Trophoblast cell (in vitro differentiated cells and primary cell): ENCODE results near the gene C1orf74.

Source experiments
- DNase-seq, 2 donors: peaks; one replicate each; pipeline ENCODE4 v3.0.0-alpha.2; 2016
- H2AFZ ChIP-seq: 2 replicates; pipeline ENCODE4 v1.6.1; 2013; ENCODE audit warnings: low read length, moderate library complexity, mild to moderate bottlenecking; ENCODE audit not compliant: insufficient read depth, poor library complexity
- H2AK5ac ChIP-seq: 2 replicates; pipeline ENCODE4 v1.6.1; 2013; ENCODE audit warnings: mild to moderate bottlenecking, low read length
- H2BK120ac ChIP-seq: 2 replicates; pipeline ENCODE4 v1.6.1; 2013; ENCODE audit warnings: low read length, mild to moderate bottlenecking, moderate library complexity; ENCODE audit not compliant: insufficient read depth, poor library complexity
- H2BK12ac ChIP-seq: 2 replicates; pipeline ENCODE4 v1.6.1; 2013; ENCODE audit warnings: mild to moderate bottlenecking, low read length, moderate library complexity
- H2BK5ac ChIP-seq: 2 replicates; pipeline ENCODE4 v1.6.1; 2013; ENCODE audit warnings: low read length, low read depth, moderate library complexity, mild to moderate bottlenecking; ENCODE audit not compliant: poor library complexity
- H3K14ac ChIP-seq: 2 replicates; pipeline ENCODE4 v1.6.1; 2013; ENCODE audit warnings: mild to moderate bottlenecking, low read length
- H3K18ac ChIP-seq: 2 replicates; pipeline ENCODE4 v1.6.1; 2013; ENCODE audit warnings: mild to moderate bottlenecking, low read length
- H3K23ac ChIP-seq: 2 replicates; pipeline ENCODE4 v1.6.1; 2013; ENCODE audit warnings: low read length
- H3K27ac ChIP-seq: 2 replicates; pipeline ENCODE4 v1.5.1; 2013; ENCODE audit warnings: low read depth, mild to moderate bottlenecking, inconsistent platforms, low read length, moderate library complexity
- H3K27me3 ChIP-seq: 2 replicates; pipeline ENCODE4 v1.6.1; 2013; ENCODE audit warnings: inconsistent platforms, mild to moderate bottlenecking, low read length, moderate library complexity; ENCODE audit not compliant: insufficient read depth
- H3K36me3 ChIP-seq, 2 experiments: 1 replicate in 1 of 2; 2 replicates in 1 of 2; pipeline ENCODE4 v1.6.1; 2013; ENCODE audit warnings: low read length in 2 of 2, mild to moderate bottlenecking in 2 of 2, moderate library complexity in 1 of 2; ENCODE audit not compliant: insufficient read depth in 2 of 2, control insufficient read depth in 1 of 2
- H3K4ac ChIP-seq: 2 replicates; pipeline ENCODE4 v1.6.1; 2013; ENCODE audit warnings: low read depth, mild to moderate bottlenecking, low read length, moderate library complexity
- H3K4me1 ChIP-seq, 2 experiments: 1 replicate in 1 of 2; 2 replicates in 1 of 2; pipeline ENCODE4 v1.6.1; 2013; ENCODE audit warnings: low read length in 2 of 2, mild to moderate bottlenecking in 2 of 2, moderate library complexity in 1 of 2; ENCODE audit not compliant: insufficient read depth in 2 of 2, control insufficient read depth in 1 of 2
- H3K4me2 ChIP-seq: 2 replicates; pipeline ENCODE4 v1.6.1; 2013; ENCODE audit warnings: inconsistent platforms, mild to moderate bottlenecking, low read length, moderate library complexity
- H3K4me3 ChIP-seq: 2 replicates; pipeline ENCODE4 v1.5.1; 2013; ENCODE audit warnings: mild to moderate bottlenecking, low read depth, low read length, inconsistent platforms
- H3K79me1 ChIP-seq: one replicate; pipeline ENCODE4 v1.6.1; 2013; ENCODE audit warnings: low read length
- H3K79me2 ChIP-seq: 2 replicates; pipeline ENCODE4 v1.6.1; 2013; ENCODE audit warnings: low read length, mild to moderate bottlenecking; ENCODE audit not compliant: control insufficient read depth, insufficient read depth, poor library complexity
- H3K9ac ChIP-seq: 2 replicates; pipeline ENCODE4 v1.6.1; 2013; ENCODE audit warnings: mild to moderate bottlenecking, low read length
- H3K9me3 ChIP-seq: 2 replicates; pipeline ENCODE4 v1.6.1; 2013; ENCODE audit warnings: low read depth, mild to moderate bottlenecking, control low read depth, inconsistent platforms, low read length; ENCODE audit not compliant: insufficient read depth
- H4K12ac ChIP-seq: 2 replicates; pipeline ENCODE4 v1.6.1; 2013; ENCODE audit warnings: low read depth, mild to moderate bottlenecking, low read length, moderate library complexity
- H4K8ac ChIP-seq: 2 replicates; pipeline ENCODE4 v1.6.1; 2013; ENCODE audit warnings: low read depth, mild to moderate bottlenecking, low read length, moderate library complexity
- H4K91ac ChIP-seq: one replicate; pipeline ENCODE4 v1.6.1; 2013; ENCODE audit warnings: low read depth, mild to moderate bottlenecking, low read length, moderate library complexity
- WGBS: extraction: QIAGEN DNeasy Blood & Tissue Kit; methylation state at CpG from one replicate; pipeline ENCODE4 v1.1.7; 2013; ENCODE audit warnings: missing lambda C conversion rate; ENCODE audit not compliant: insufficient read length, insufficient coverage; ENCODE audit errors: extremely low coverage; 5-methylcytosine and 5-hydroxymethylcytosine counted together

The C1orf74 gene

DNA sequence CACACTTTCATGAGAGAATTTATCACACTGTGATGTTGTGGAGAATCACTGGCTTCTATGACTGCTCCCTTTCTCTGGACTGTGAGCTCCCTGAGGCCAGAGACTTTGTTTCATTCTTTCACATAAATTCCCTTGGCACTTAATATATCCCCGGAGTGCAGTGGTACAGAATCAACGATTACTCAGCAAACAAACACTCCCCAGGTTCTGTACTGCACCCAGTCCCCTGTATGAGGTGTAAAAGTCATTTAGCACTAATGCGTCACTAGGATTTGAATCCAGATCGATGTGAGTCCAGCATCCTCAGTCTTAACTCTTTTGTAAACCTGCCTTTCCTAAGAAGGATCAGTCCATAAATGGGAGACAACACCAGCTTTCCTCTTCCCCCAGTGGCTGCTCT is 36.6 kb upstream of the C1orf74 start:
- Histone ChIP-seq H3K4me3 (no peak overlapping the region), H4K91ac (no peak overlapping the region), H3K4me1 (peaks cover 15% of the 10 kb centered on the region in 2 experiments), H3K27me3 (no peaks in the 10 kb centered on the region), H3K4me2 (no peak overlapping the region), H3K9ac (no peak overlapping the region), H2AK5ac (no peak overlapping the region), H2AFZ (no peak overlapping the region), H3K36me3 (no peaks in the 10 kb centered on the region), H3K79me1 (peaks cover 11% of the 10 kb centered on the region), H2BK5ac (no peak overlapping the region), H3K18ac (no peak overlapping the region), H3K14ac (no peak overlapping the region), H4K12ac (no peak overlapping the region), H3K4ac (no peak overlapping the region), H3K23ac (no peak overlapping the region), H4K8ac (no peak overlapping the region), H3K27ac (no peak overlapping the region), H2BK120ac (peak overlapping the region; percentile 53), H3K79me2 (peaks cover 2% of the 10 kb centered on the region), H2BK12ac (peak overlapping the region; percentile 30), H3K9me3 (no peaks in the 10 kb centered on the region)
- WGBS: no CpG with 5 or more reads among the region's 4 CpGs
- DNase-seq: no peak

DNA sequence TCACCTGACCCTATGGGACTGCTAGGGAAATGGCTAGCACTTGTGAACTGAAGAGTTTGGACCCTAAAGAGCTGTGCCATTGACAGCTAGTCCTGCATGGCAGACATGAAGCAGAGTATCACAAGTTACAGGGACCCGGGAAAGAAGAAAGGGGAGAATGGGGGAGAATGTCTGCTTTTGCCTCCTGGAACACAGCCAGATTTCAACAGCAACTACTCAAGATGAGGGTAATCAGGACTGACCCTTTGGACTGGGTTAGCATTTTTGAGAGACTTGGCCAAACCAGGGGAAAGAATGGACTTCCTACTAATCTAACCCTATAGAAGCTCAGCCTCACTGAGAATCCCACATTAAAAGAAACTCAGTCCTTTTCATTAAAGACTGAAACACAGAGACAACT is 34.7 kb upstream of the C1orf74 start:
- H4K8ac ChIP-seq: no peak overlapping the region
- peak overlapping the region; percentile 71 for H4K91ac ChIP-seq
- H2AK5ac ChIP-seq: peak overlapping the region; percentile 13
- H3K4me3 ChIP-seq: no peak overlapping the region
- no peak overlapping the region for H3K18ac ChIP-seq
- H3K23ac ChIP-seq: no peak overlapping the region
- peaks cover 15% of the 10 kb centered on the region for H3K79me1 ChIP-seq
- H3K4me1 ChIP-seq: peaks cover 17 to 19% of the 10 kb centered on the region in 2 experiments
- H2BK12ac ChIP-seq: peak overlapping the region; percentile 72
- H3K27me3 ChIP-seq: no peaks in the 10 kb centered on the region
- H3K14ac ChIP-seq: peak overlapping the region; percentile 18
- no peaks in the 10 kb centered on the region for H3K9me3 ChIP-seq
- H3K79me2 ChIP-seq: peaks cover 2% of the 10 kb centered on the region
- no peak for DNase-seq
- no CpG with 5 or more reads among the region's 1 CpG for WGBS
- H2AFZ ChIP-seq: no peak overlapping the region
- peak overlapping the region; percentile 9 for H2BK5ac ChIP-seq
- H3K36me3 ChIP-seq: no peaks in the 10 kb centered on the region
- no peak overlapping the region for H3K27ac ChIP-seq
- H2BK120ac ChIP-seq: peak overlapping the region; percentile 8
- H3K4ac ChIP-seq: no peak overlapping the region
- H4K12ac ChIP-seq: no peak overlapping the region
- no peak overlapping the region for H3K9ac ChIP-seq
- H3K4me2 ChIP-seq: no peak overlapping the region

DNA sequence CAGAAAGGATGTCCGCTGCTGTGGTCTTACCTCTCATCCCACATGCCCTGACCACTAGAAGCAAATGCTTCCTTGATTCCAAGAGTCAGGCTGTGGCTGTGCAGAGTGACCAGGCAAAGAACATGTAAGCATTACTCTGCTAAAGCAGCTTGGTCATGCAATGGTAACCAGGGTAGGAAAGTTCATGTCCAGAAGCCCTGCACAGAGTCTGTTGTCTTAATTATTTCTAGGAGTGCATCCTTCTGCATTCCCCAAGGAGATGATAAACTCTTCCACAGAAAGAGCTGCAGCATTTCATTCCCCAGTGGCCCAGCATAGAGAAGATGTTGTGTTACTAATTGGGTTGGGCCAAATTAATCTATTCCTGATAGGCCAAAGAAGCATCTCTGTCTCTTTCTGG is 33.3 kb upstream of the C1orf74 start:
- Histone ChIP-seq H3K9ac (no peak overlapping the region), H3K27me3 (no peaks in the 10 kb centered on the region), H3K14ac (peak overlapping the region; percentile 55), H3K9me3 (no peaks in the 10 kb centered on the region), H4K91ac (peak overlapping the region; percentile 95), H3K4me1 (peaks cover 17 to 18% of the 10 kb centered on the region in 2 experiments), H2BK120ac (peak overlapping the region; percentile 99), H3K27ac (no peak overlapping the region), H3K79me2 (peaks cover 2% of the 10 kb centered on the region), H3K36me3 (no peaks in the 10 kb centered on the region), H4K12ac (no peak overlapping the region), H2AK5ac (peak overlapping the region; percentile 87), H4K8ac (peak overlapping the region; percentile 43), H2BK12ac (peak overlapping the region; percentile 92), H3K4me2 (no peak overlapping the region), H3K4ac (peak overlapping the region; percentile 49), H3K18ac (peak overlapping the region; percentile 58), H3K4me3 (no peak overlapping the region), H2BK5ac (no peak overlapping the region), H2AFZ (no peak overlapping the region), H3K79me1 (peaks cover 15% of the 10 kb centered on the region), H3K23ac (no peak overlapping the region)
- DNase-seq: no peak
- WGBS: no CpG with 5 or more reads among the region's 1 CpG

DNA sequence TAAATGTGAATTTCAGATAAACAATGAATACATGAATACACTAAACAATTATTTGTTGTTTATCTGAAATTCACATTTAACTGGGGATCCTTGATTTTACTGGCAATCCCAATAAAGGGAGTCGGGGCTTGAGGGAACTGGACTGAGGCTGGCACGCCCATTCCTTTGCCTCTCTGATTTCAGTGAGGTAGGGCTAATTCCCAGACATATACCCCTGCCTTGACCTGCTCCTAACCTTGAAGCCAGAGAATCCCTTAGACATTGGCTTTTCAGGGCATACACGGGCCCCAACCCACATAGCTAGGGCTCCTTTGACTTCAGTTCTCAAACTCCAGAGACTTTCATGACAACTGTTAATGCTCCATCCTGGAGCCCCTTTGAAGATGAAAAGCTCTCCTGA is 32.6 kb upstream of the C1orf74 start:
- Histone ChIP-seq H3K27ac (peak overlapping the region; percentile 73), H3K9me3 (no peaks in the 10 kb centered on the region), H3K4ac (peak overlapping the region; percentile 40), H3K36me3 (no peaks in the 10 kb centered on the region), H4K91ac (peak overlapping the region; percentile 95), H3K14ac (peak overlapping the region; percentile 84), H2AK5ac (peak overlapping the region; percentile 82), H4K8ac (peak overlapping the region; percentile 79), H4K12ac (no peak overlapping the region), H3K4me3 (no peak overlapping the region), H3K79me2 (peaks cover 2% of the 10 kb centered on the region), H3K79me1 (peaks cover 15% of the 10 kb centered on the region), H3K18ac (peak overlapping the region; percentile 77), H3K27me3 (no peaks in the 10 kb centered on the region), H3K4me2 (no peak overlapping the region), H3K9ac (no peak overlapping the region), H3K4me1 (peaks cover 17 to 18% of the 10 kb centered on the region in 2 experiments), H2BK12ac (peak overlapping the region; percentile 100), H2AFZ (no peak overlapping the region), H2BK5ac (peak overlapping the region; percentile 93), H3K23ac (no peak overlapping the region), H2BK120ac (peak overlapping the region; percentile 99)
- WGBS: no CpG with 5 or more reads among the region's 3 CpGs
- DNase-seq: no peak
